H1 (cell line): Measurements from ENCODE around the gene SEMA4D. TPM values are rescaled to one million over a fixed set of nuclear protein-coding genes. Genes with fewer than 3 reads are reported as not detected.

ENCODE experiments used
- CTCF ChIA-PET: fragments of 300-600 bp; sonication (Branson Sonifier 250); formaldehyde crosslinking; loops from one replicate; lab custom pipeline; 2021; ENCODE audit not compliant: partially characterized antibody; lab: Charles Lee
- POLR2A ChIA-PET: fragments of 300-600 bp; sonication (Branson Sonifier 250); formaldehyde crosslinking; loops from one replicate; lab custom pipeline; 2021; ENCODE audit warnings: inconsistent platforms; ENCODE audit not compliant: partially characterized antibody; lab: Charles Lee
- DNase-seq, 2 experiments: peaks; one replicate each; pipeline versions ENCODE4 v3.0.0 to v3.0.0-alpha.2; 2010 to 2022; ENCODE audit warnings: low spot score in 2 of 2, low read depth in 1 of 2, mixed read lengths in 1 of 2
- FAIRE-seq: peaks from 2 replicates; lab custom pipeline; 2011; peaks lifted over from hg19 to GRCh38; lab: Jason Lieb, UNC
- H2AFZ ChIP-seq: 2 replicates; pipeline ENCODE4 v1.8.1; 2012; ENCODE audit warnings: low read length, inconsistent platforms
- H2AK5ac ChIP-seq: 2 replicates; pipeline ENCODE4 v1.6.1; 2013; ENCODE audit warnings: low read depth, low read length
- H2BK120ac ChIP-seq: replicated peaks from 2 replicates; pipeline ENCODE3; 2013; ENCODE audit warnings: low read depth, low read length, inconsistent platforms
- H2BK12ac ChIP-seq: 2 replicates; pipeline ENCODE4 v1.6.1; 2013; ENCODE audit warnings: low read depth, low read length
- H2BK15ac ChIP-seq: 2 replicates; pipeline ENCODE4 v1.6.1; 2013; ENCODE audit warnings: low read length
- H2BK20ac ChIP-seq: 2 replicates; pipeline ENCODE4 v1.6.1; 2013; ENCODE audit warnings: low read length
- H2BK5ac ChIP-seq: 2 replicates; pipeline ENCODE4 v1.6.1; 2013; ENCODE audit warnings: low read depth, low read length
- H3K14ac ChIP-seq: 2 replicates; pipeline ENCODE4 v1.6.1; 2013; ENCODE audit warnings: inconsistent platforms; ENCODE audit not compliant: insufficient read length
- H3K18ac ChIP-seq: 2 replicates; pipeline ENCODE4 v1.6.1; 2013; ENCODE audit warnings: low read length; ENCODE audit errors: extremely low read depth
- H3K23ac ChIP-seq: 2 replicates; pipeline ENCODE4 v1.6.1; 2013; ENCODE audit warnings: inconsistent platforms; ENCODE audit not compliant: insufficient read length
- H3K23me2 ChIP-seq: 2 replicates; pipeline ENCODE4 v1.6.1; 2013; ENCODE audit warnings: low read depth, low read length
- H3K27ac ChIP-seq: 2 replicates; pipeline ENCODE4 v1.6.1; 2011; ENCODE audit warnings: low read depth, low read length, inconsistent platforms
- H3K27me3 ChIP-seq, 4 experiments: replicated peaks in 1 of 4; 1 replicate in 1 of 4; 2 replicates in 3 of 4; pipeline versions ENCODE4 v1.6.1 to v1.8.1; 2011 to 2013; ENCODE audit warnings: low read length in 3 of 4, mild to moderate bottlenecking in 3 of 4, inconsistent platforms in 2 of 4, mixed read lengths in 2 of 4, moderate library complexity in 1 of 4; ENCODE audit not compliant: control insufficient read depth in 3 of 4, insufficient read depth in 3 of 4; ENCODE audit errors: extremely low read depth in 1 of 4
- H3K36me3 ChIP-seq, 4 experiments: 2 replicates each; pipeline versions ENCODE4 v1.6.1 to v1.8.1; 2011 to 2013; ENCODE audit warnings: mild to moderate bottlenecking in 4 of 4, low read length in 3 of 4, moderate library complexity in 2 of 4, control low read depth in 1 of 4, inconsistent platforms in 1 of 4; ENCODE audit not compliant: insufficient read depth in 4 of 4, control insufficient read depth in 2 of 4
- H3K4ac ChIP-seq: replicated peaks from 2 replicates; pipeline ENCODE3; 2013; ENCODE audit warnings: low read length, low read depth, mixed read lengths, inconsistent platforms; ENCODE audit not compliant: insufficient read length
- H3K4me1 ChIP-seq, 4 experiments: replicated peaks in 1 of 4; 1 replicate in 1 of 4; 2 replicates in 3 of 4; pipeline versions ENCODE4 v1.6.1 to v1.8.1; 2011 to 2013; ENCODE audit warnings: low read length in 3 of 4, inconsistent platforms in 2 of 4, mixed read lengths in 1 of 4; ENCODE audit not compliant: insufficient read depth in 4 of 4, control insufficient read depth in 3 of 4
- H3K4me2 ChIP-seq, 2 experiments: 2 replicates each; pipeline versions ENCODE4 v1.6.1 to v1.8.1; 2011 to 2013; ENCODE audit warnings: low read depth in 2 of 2, low read length in 2 of 2, control low read depth in 1 of 2, inconsistent platforms in 1 of 2, mild to moderate bottlenecking in 1 of 2; ENCODE audit not compliant: insufficient read depth in 1 of 2
- H3K4me3 ChIP-seq, 4 experiments: fragments of 200-600, 300-600 bp in 1 of 4; sonication (generic), shearing (Covaris generic), sonication (Bioruptor Twin) in 1 of 4; 2 replicates each; pipeline versions ENCODE4 v1.5.1 to v1.8.1; 2011 to 2016; ENCODE audit warnings: low read length in 4 of 4, low read depth in 3 of 4, control low read depth in 2 of 4, inconsistent platforms in 2 of 4, mild to moderate bottlenecking in 2 of 4, mixed read lengths in 1 of 4, moderate library complexity in 1 of 4; ENCODE audit not compliant: insufficient read depth in 2 of 4; ENCODE audit errors: extremely low read depth in 1 of 4
- H3K56ac ChIP-seq: replicated peaks from 2 replicates; pipeline ENCODE3; 2013; ENCODE audit warnings: low read depth, mild to moderate bottlenecking, mixed read lengths, low read length, inconsistent platforms; ENCODE audit not compliant: insufficient read length
- H3K79me1 ChIP-seq: 2 replicates; pipeline ENCODE4 v1.6.1; 2013; ENCODE audit warnings: low read depth, low read length, control low read depth
- H3K79me2 ChIP-seq, 2 experiments: 2 replicates each; pipeline versions ENCODE4 v1.6.1 to v1.8.1; 2012 to 2013; ENCODE audit warnings: low read length in 2 of 2, mild to moderate bottlenecking in 2 of 2, inconsistent platforms in 1 of 2; ENCODE audit not compliant: insufficient read depth in 2 of 2, control insufficient read depth in 1 of 2
- H3K9ac ChIP-seq, 4 experiments: replicated peaks in 1 of 4; 1 replicate in 1 of 4; 2 replicates in 3 of 4; pipeline versions ENCODE4 v1.6.1 to v1.8.1; 2011 to 2013; ENCODE audit warnings: low read depth in 3 of 4, low read length in 3 of 4, control low read depth in 2 of 4, mild to moderate bottlenecking in 2 of 4, moderate library complexity in 2 of 4, inconsistent platforms in 1 of 4; ENCODE audit errors: extremely low read depth in 1 of 4
- H3K9me3 ChIP-seq, 2 experiments: 2 replicates each; pipeline versions ENCODE4 v1.6.1 to v1.8.1; 2012 to 2013; ENCODE audit warnings: mild to moderate bottlenecking in 2 of 2, moderate library complexity in 2 of 2, control low read depth in 1 of 2, inconsistent platforms in 1 of 2, low read depth in 1 of 2, low read length in 1 of 2, mixed read lengths in 1 of 2; ENCODE audit not compliant: insufficient read depth in 2 of 2
- H4K20me1 ChIP-seq, 2 experiments: replicated peaks in 1 of 2; 2 replicates each; pipeline versions ENCODE3 to v1.8.1; 2011 to 2013; ENCODE audit warnings: inconsistent platforms in 2 of 2, low read length in 2 of 2, mild to moderate bottlenecking in 1 of 2; ENCODE audit not compliant: insufficient read depth in 2 of 2, control insufficient read depth in 1 of 2
- H4K5ac ChIP-seq: 2 replicates; pipeline ENCODE4 v1.6.1; 2013; ENCODE audit warnings: low read length, low read depth, mixed read lengths, inconsistent platforms; ENCODE audit not compliant: insufficient read length
- H4K8ac ChIP-seq: 2 replicates; pipeline ENCODE4 v1.8.0; 2013; ENCODE audit warnings: mild to moderate bottlenecking, moderate library complexity, low read length, inconsistent platforms; ENCODE audit not compliant: insufficient read depth; ENCODE audit errors: extremely low read depth
- H4K91ac ChIP-seq: replicated peaks from 2 replicates; pipeline ENCODE3; 2013; ENCODE audit warnings: low read length, mixed read lengths, inconsistent platforms; ENCODE audit not compliant: insufficient read length
- ASH2L ChIP-seq: fragments of 200-600, 300-600 bp; sonication (generic); IDR thresholded peaks from one replicate; pipeline ENCODE4 v1.7.1; 2017; ENCODE audit warnings: low read length
- CHD1 ChIP-seq: IDR thresholded peaks from 2 replicates; pipeline ENCODE4 v1.6.1; 2012; ENCODE audit warnings: low read depth, low read length, improper control_type of control experiment
- GTF2F1 ChIP-seq: IDR thresholded peaks from 2 replicates; pipeline ENCODE4 v1.6.1; 2012; ENCODE audit warnings: low read depth, low read length, improper control_type of control experiment, borderline replicate concordance
- HDAC2 ChIP-seq, 2 experiments: fragments of 300-600 bp in 1 of 2; sonication (generic) in 1 of 2; IDR thresholded peaks; 2 replicates each; pipeline ENCODE4 v1.6.1; 2011 to 2012; ENCODE audit warnings: low read depth in 2 of 2, low read length in 2 of 2, mild to moderate bottlenecking in 2 of 2, moderate library complexity in 2 of 2, borderline replicate concordance in 1 of 2, inconsistent platforms in 1 of 2
- MAFK ChIP-seq: IDR thresholded peaks from 2 replicates; pipeline ENCODE4 v1.6.1; 2012; ENCODE audit warnings: low read depth, mild to moderate bottlenecking, improper control_type of control experiment, low read length
- NANOG ChIP-seq: IDR thresholded peaks from 2 replicates; pipeline ENCODE4 v1.6.1; 2011; ENCODE audit warnings: low read length, low read depth, mild to moderate bottlenecking, inconsistent platforms; ENCODE audit not compliant: insufficient read depth, poor library complexity, severe bottlenecking
- PHF8 ChIP-seq: fragments of 200-600 bp; sonication (generic); conservative IDR thresholded peaks from 2 replicates; pipeline ENCODE4 v1.7.1; 2012; ENCODE audit warnings: low read depth, mild to moderate bottlenecking, inconsistent platforms, low read length, moderate library complexity
- POLR2AphosphoS5 ChIP-seq: IDR thresholded peaks from 2 replicates; pipeline ENCODE4 v1.6.1; 2011; ENCODE audit warnings: low read depth, low read length
- RXRA ChIP-seq: IDR thresholded peaks from 2 replicates; pipeline ENCODE4 v1.6.1; 2011; ENCODE audit warnings: low read depth, mild to moderate bottlenecking, low read length, moderate library complexity; ENCODE audit not compliant: insufficient read depth
- whole genome bisulfite sequencing, 2 experiments: shearing (Covaris generic) in 1 of 2; methylation state at CpG; one replicate each; pipeline versions ENCODE4 v1.1.6 to v1.1.7; 2013 to 2015; ENCODE audit warnings: low lambda C conversion rate in 2 of 2, mixed read lengths in 2 of 2, inconsistent platforms in 1 of 2, low coverage in 1 of 2, missing lambda C conversion rate in 1 of 2; ENCODE audit not compliant: insufficient replicate concordance in 2 of 2, insufficient coverage in 1 of 2, insufficient read length in 1 of 2; ENCODE audit errors: extremely low coverage in 1 of 2, missing lambda C conversion rate in 1 of 2; 5-methylcytosine and 5-hydroxymethylcytosine counted together
- polyA plus RNA-seq, 7 experiments: library from polyadenylated mRNA; depleted of rRNA in 3 of 7; stranded (reverse) in 5 of 7; unstranded in 2 of 7; fragments of >200 nt in 5 of 7; fragments of 200-250 nt in 2 of 7; gene quantifications; 1 replicate in 5 of 7; 2 replicates in 1 of 7; 4 replicates in 1 of 7; pipeline versions ENCODE4 v1.2.1 to v1.2.3, GENCODE V29; 2011 to 2013; ENCODE audit warnings: missing spikeins in 2 of 7, mixed read lengths in 2 of 7
- total RNA-seq: library from RNA; stranded (reverse); fragmentation: NEBNext Ultra II Directional; extraction: Animal tissue kit (Norgen Biotek cat#: 25700); gene quantifications from 2 replicates; pipeline ENCODE4 v1.2.1, GENCODE V29; 2021

The SEMA4D gene
- total and polyA plus RNA-seq, 2 of the 8 experiments (the other 6 are each of a cell fraction or from before 2014, with no cell fraction given): 21.0 to 70.4 TPM

GRCh38 chr9:89363921-89364665, 133.8 kb downstream of the SEMA4D start:
- Histone ChIP-seq H3K56ac (no peak overlapping the region), H3K23ac (no peak overlapping the region), H3K14ac (no peak overlapping the region), H4K8ac (no peak overlapping the region), H2BK20ac (no peak overlapping the region), H3K18ac (no peak overlapping the region), H2BK5ac (no peak overlapping the region; the same call in 1 of the 2 replicates), H3K23me2 (no peaks in the 10 kb centered on the region), H3K4me3 (no peak overlapping the region), H2BK12ac (no peak overlapping the region), H3K27me3 (no peaks in the 10 kb centered on the region), H2BK15ac (no peak overlapping the region), H3K4ac (no peak overlapping the region), H2AFZ (no peak overlapping the region), H2AK5ac (no peak overlapping the region), H3K4me2 (no peak overlapping the region), H3K79me1 (no peaks in the 10 kb centered on the region; the same call in 1 of the 2 replicates), H3K27ac (no peak overlapping the region), H3K9ac (no peak overlapping the region), H2BK120ac (no peak overlapping the region), H3K79me2 (no peaks in the 10 kb centered on the region), H3K9me3 (no peaks in the 10 kb centered on the region), H4K91ac (no peak overlapping the region), H3K4me1 (no peaks in the 10 kb centered on the region), H4K20me1 (peaks cover 0 to 5% of the 10 kb centered on the region in 2 experiments), H4K5ac (no peak overlapping the region), H3K36me3 (peaks cover 15 to 30% (median 25%) of the 10 kb centered on the region in 4 experiments)
- FAIRE-seq (no peak), DNase-seq (no peak)
- POLR2A ChIA-PET: interaction anchor here (0.6 to 2.6 kb wide), 4 partner anchors 9 to 674 kb away, joined by 3 to 12 read pairs (median 3); no protein-coding TSS in a partner anchor
- 89% methylated on average over 9 of the region's 9 CpGs; no CpG with 5 or more reads in 1 of the 2 experiments for WGBS, 2 experiments
- TF ChIP-seq ASH2L (no peak), POLR2AphosphoS5 (no peak), CHD1 (no peak), MAFK (no peak), GTF2F1 (no peak), HDAC2 (IDR thresholded peaks at IDR 0.05; ENCODE audit: borderline replicate concordance in 1 of 2, low read depth in 2 of 2, low read length in 2 of 2) (no peak), NANOG (no peak), RXRA (no peak), PHF8 (no peak)
- CTCF ChIA-PET: interaction anchor here (0.8 to 1.2 kb wide), 4 partner anchors 10 to 46 kb away, joined by 3 to 4 read pairs (median 4); no protein-coding TSS in a partner anchor
